ENCODE measurements around the gene PRELP.
A peak's percentile ranks its signal among the peaks of the same experiment; 100 is the strongest.
"Not testable (repeated sequence)": the region's sequence is repeated elsewhere in the genome, so short reads cannot be mapped to it uniquely, and the experiment has no call there.

The PRELP gene

GRCh38 chr1:203454986-203455471 lies 20.6 kb upstream of the PRELP start:
- DNase-seq: no peak

- DNase-seq: no peak
Measured at GRCh38 chr1:203455706-203456105, 19.9 kb upstream of the PRELP start.

GRCh38 chr1:203456577-203456976 lies 19.0 kb upstream of the PRELP start:
- DNase-seq: peak; percentile 24

GRCh38 chr1:203458078-203458477 lies 17.5 kb upstream of the PRELP start:
- no peak for DNase-seq

GRCh38 chr1:203459671-203460201 lies 15.9 kb upstream of the PRELP start:
- DNase-seq: no peak

GRCh38 chr1:203461717-203462116 lies 13.9 kb upstream of the PRELP start:
- DNase-seq: no peak

- no peak for DNase-seq
Measured at GRCh38 chr1:203462143-203462542, 13.5 kb upstream of the PRELP start.

GRCh38 chr1:203462878-203463277 lies 12.7 kb upstream of the PRELP start:
- DNase-seq: no peak

- DNase-seq: no peak
Measured at GRCh38 chr1:203463469-203464062, 12.0 kb upstream of the PRELP start.

- no peak for DNase-seq
Measured at GRCh38 chr1:203464226-203464625, 11.4 kb upstream of the PRELP start.

GRCh38 chr1:203464743-203465142 lies 10.9 kb upstream of the PRELP start:
- DNase-seq: no peak

- no peak for DNase-seq
Measured at GRCh38 chr1:203465146-203465798, 10.3 kb upstream of the PRELP start.

GRCh38 chr1:203465948-203466347 lies 9.7 kb upstream of the PRELP start:
- no peak for DNase-seq

GRCh38 chr1:203466906-203467549 lies 8.6 kb upstream of the PRELP start:
- not testable (repeated sequence) for DNase-seq

- no peak for DNase-seq
Measured at GRCh38 chr1:203467550-203467921, 8.1 kb upstream of the PRELP start.

- DNase-seq: no peak
Measured at GRCh38 chr1:203468326-203468725, 7.3 kb upstream of the PRELP start.

- DNase-seq: no peak
Measured at GRCh38 chr1:203470240-203470639, 5.4 kb upstream of the PRELP start.

GRCh38 chr1:203471841-203472240 lies 3.8 kb upstream of the PRELP start:
- no peak for DNase-seq

GRCh38 chr1:203473281-203473680 lies 2.3 kb upstream of the PRELP start:
- no peak for DNase-seq

GRCh38 chr1:203473781-203474305 lies 1.8 kb upstream of the PRELP start:
- no peak for DNase-seq

- DNase-seq: no peak
Measured at GRCh38 chr1:203476216-203476814, 709 bp downstream of the PRELP start.

- DNase-seq: no peak
Measured at GRCh38 chr1:203477748-203478147, 2.1 kb downstream of the PRELP start.

- no peak for DNase-seq
Measured at GRCh38 chr1:203478231-203478630, 2.6 kb downstream of the PRELP start.

All from inflammatory macrophage treated with lipopolysaccharide for 4 hours (primary cell).